K562 (cell line): ENCODE measurements around the gene HK1.

ENCODE experiments used
- ARNT ChIP-seq, 2 experiments: fragments of 450-650 bp; IDR thresholded peaks; 2 replicates each; pipeline ENCODE4 v1.6.1; 2016; ENCODE audit warnings: mild to moderate bottlenecking in 1 of 2
- E2F4 ChIP-seq: sonication (generic); formaldehyde crosslinking; IDR thresholded peaks from 2 replicates; pipeline ENCODE4 v1.8.0; 2022; ENCODE audit warnings: mild to moderate bottlenecking, low read depth, missing genetic modification reagents
- FOXA1 ChIP-seq: fragments of 450-650 bp; IDR thresholded peaks from 2 replicates; pipeline ENCODE4 v1.6.1; 2016; ENCODE audit warnings: mild to moderate bottlenecking, borderline replicate concordance
- MYNN ChIP-seq, 2 experiments: sonication (generic); formaldehyde crosslinking in 1 of 2; IDR thresholded peaks; 2 replicates each; pipeline versions ENCODE4 v1.5.0 to v1.6.1; 2016 to 2020; ENCODE audit warnings: antibody characterized with exemption in 1 of 2, missing genetic modification reagents in 1 of 2
- PCBP2 ChIP-seq: fragments of 200-400 bp; formaldehyde crosslinking; IDR thresholded peaks from 2 replicates; pipeline ENCODE4 v1.6.1; 2018; ENCODE audit warnings: low read length, low read depth, mild to moderate bottlenecking, moderate library complexity; ENCODE audit not compliant: poor library complexity, severe bottlenecking
- YY1 ChIP-seq, 3 experiments: IDR thresholded peaks; 2 replicates each; pipeline ENCODE4 v1.6.1; 2011; ENCODE audit warnings: low read length in 2 of 3, mild to moderate bottlenecking in 2 of 3, moderate library complexity in 2 of 3, borderline replicate concordance in 1 of 3, control low read depth in 1 of 3, low read depth in 1 of 3; ENCODE audit not compliant: insufficient read depth in 3 of 3, insufficient replicate concordance in 2 of 3, control insufficient read depth in 1 of 3, insufficient read length in 1 of 3; ENCODE audit errors: extremely low read depth in 1 of 3
- TF ChIP-seq, protein P1 (sequence below): sonication (generic); formaldehyde crosslinking; IDR thresholded peaks from 2 replicates; pipeline ENCODE4 v1.9.0; 2022; ENCODE audit warnings: mild to moderate bottlenecking, missing genetic modification reagents

DNA sequence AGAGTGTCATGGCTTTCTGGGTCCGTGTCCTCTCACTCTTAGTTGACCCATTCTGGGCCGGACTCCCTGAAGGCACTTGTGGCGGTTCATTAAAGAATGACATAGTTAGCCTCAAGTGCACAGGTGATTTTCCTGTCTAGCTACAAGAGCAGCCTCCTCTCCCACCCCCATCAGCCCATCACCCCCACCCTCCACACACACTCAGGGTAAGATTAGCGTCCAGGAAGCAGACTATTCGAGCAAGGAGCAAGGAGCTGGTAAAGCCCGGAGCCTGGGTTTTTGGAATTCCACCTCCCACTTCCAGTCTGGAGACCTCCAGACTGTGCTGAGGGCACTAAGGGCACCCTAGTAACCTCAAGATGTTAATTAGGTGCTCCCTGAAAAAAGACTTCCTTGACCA lies 98.9 kb downstream of the HK1 start:
- TF ChIP-seq ARNT (IDR thresholded peaks at IDR 0.05) (no peak), E2F4 (CRISPR knock-in tag) (no peak), YY1 (IDR thresholded peaks at IDR 0.05; ENCODE audit: borderline replicate concordance in 1 of 3, control insufficient read depth in 1 of 3, extremely low read depth in 1 of 3, insufficient read depth in 3 of 3, insufficient read length in 1 of 3, insufficient replicate concordance in 2 of 3, low read depth in 1 of 3, low read length in 2 of 3) (no peak), PCBP2 (no peak), MYNN (IDR thresholded peaks at IDR 0.05) (no peak), MYNN (CRISPR knock-in tag; IDR thresholded peaks at IDR 0.05) (no peak), FOXA1 (no peak)
- TF ChIP-seq, protein P1, sequence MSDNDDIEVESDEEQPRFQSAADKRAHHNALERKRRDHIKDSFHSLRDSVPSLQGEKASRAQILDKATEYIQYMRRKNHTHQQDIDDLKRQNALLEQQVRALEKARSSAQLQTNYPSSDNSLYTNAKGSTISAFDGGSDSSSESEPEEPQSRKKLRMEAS: no peak
